RCC 7860 (cell line): ENCODE results near the gene GAK.

Experiments
- DNase-seq: peaks from one replicate; pipeline ENCODE4 v3.0.0-alpha.2; 2015; ENCODE audit warnings: low spot score
- FAIRE-seq: peaks from 2 replicates; lab custom pipeline; 2012; peaks lifted over from hg19 to GRCh38; lab: Jason Lieb, UNC

Gene GAK

DNA sequence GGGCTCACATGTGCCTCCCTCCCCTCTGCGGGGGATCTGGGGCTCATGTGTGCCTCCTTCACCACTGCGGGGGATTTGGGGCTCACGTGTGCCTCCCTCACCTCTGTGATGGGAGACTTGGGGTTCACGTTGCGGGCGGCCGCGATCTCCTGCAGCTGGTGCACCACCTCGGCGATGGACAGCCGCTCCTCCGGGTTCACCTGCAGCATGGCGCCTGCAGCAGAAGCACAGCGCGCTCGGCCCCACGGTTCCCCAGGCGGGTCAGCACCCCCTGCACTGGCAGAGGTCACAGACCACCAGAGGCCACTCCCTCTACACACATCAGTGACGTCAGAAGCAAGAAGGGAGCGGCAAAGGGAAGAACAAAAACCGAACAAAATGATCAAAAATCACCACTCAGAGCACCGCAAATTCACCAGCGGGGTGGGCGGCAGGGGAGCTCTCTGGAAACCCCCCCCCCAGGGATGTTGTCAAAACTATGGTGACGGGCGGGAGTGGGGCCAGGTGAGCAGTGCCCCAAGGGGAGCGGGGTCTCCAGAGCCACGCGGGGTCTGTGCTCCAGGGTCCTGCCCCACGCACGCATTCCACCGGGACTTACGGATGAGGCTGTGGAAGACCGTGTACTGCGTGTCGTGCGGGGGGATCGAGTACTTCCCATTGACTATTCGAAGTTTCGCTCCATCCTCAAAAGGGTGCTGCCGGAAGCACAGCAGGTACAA, 38.7 kb downstream of the GAK start:
- DNase-seq (no peak), FAIRE-seq (no peak)

GRCh38 chr4:892780-893179, 39.3 kb downstream of the GAK start:
- FAIRE-seq (no peak), DNase-seq (no peak)

DNA sequence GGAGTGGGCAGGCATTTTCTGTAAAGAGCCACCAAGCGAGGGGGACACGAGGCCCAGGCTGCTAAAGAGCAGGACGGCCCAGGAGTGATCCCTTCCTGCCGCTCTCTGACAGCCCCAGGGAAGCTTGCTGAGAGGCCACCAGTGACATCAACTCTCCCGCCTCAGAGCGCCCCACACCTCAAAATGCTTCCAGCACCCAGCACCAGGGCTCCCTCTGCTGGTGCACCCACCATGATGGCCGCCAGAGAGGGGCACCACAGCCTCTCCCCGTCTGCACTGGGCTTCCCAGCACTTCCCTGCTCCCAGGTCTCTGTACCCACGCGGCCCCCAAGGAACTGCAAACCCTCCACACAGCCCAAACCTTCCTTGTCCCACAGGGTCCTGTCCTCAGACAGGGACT, 40.4 kb downstream of the GAK start:
- DNase-seq, result no peak
- no peak for FAIRE-seq

- FAIRE-seq, result no peak
These were observed 42.0 kb downstream of the GAK start for GRCh38 chr4:890036-890695.

GRCh38 chr4:889516-889915, 42.6 kb downstream of the GAK start:
- no peak for FAIRE-seq

More at GRCh38 chr4:890036-890695, 42.0 kb downstream of the GAK start:
- no peak for DNase-seq

DNA sequence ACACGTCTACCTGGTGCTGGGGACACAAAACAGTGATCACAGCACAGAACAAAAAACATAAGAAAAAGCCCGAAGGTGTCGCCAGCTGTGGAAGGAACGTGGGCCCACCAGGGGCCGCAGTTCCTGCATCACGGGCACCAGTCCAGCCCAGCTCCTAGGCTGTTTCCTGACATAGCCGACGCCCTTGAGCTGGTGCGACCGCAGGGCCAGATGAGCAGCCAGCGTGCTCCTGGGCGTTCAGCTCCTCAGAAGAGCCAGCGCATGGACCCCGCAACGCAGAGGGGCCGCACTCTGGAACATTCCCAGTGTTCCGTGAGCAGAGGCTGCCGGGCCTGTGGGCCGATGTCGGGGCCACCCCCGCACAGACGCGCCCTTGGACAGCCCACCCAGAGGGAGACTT, 44.1 kb downstream of the GAK start:
- FAIRE-seq, result no peak
- no peak for DNase-seq

More at GRCh38 chr4:889516-889915, 42.6 kb downstream of the GAK start:
- no peak for DNase-seq

DNA sequence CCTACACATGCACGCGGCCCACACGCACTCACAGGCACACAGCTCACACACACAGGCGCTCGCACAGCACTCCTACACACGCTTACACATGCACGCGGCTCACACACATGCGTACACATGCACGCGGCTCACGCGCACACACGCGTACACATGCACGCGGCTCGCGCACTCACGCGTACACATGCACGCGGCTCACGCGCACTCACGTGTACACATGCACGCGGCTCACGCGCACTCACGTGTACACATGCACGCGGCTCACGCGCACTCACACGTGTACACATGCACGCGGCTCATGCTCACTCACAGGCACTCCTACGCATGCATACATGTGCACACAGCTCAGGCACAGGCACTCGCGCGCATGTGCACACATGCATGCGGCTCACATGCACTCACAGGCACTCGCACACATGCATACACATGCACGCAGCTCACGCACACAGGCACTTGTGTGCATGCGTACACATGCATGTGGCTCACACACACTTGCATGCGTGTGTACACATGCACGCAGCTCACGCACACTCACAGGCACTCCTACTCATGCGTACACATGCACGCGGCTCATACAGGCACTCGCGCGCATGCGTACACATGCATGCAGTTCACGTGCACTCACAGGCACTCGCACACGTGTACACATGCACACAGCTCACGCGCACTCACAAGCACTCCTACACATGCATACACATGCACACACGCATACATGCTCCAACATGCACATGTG, 44.9 kb downstream of the GAK start:
- DNase-seq (no peak), FAIRE-seq (no peak)

DNA sequence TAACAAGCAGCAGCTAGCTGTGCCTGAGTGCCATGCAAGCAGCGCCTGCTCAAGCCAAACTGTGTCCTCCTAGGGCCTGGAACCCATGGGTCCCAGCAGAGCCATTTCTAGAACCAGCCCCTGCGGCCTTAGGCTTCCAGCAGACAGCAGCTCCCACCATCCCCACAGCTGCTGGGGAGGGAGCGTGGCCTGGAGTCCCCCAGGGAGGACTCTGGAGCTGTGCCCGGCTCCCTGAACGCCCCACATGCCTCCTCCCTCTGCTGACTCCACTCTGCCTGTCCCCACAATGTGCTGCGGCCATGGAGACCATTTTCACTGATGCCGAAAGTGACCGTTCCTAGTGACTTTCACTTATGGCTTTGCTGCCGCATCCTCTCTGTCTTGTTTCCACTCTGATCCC, 45.9 kb downstream of the GAK start:
- FAIRE-seq, result no peak
- DNase-seq, result no peak

DNA sequence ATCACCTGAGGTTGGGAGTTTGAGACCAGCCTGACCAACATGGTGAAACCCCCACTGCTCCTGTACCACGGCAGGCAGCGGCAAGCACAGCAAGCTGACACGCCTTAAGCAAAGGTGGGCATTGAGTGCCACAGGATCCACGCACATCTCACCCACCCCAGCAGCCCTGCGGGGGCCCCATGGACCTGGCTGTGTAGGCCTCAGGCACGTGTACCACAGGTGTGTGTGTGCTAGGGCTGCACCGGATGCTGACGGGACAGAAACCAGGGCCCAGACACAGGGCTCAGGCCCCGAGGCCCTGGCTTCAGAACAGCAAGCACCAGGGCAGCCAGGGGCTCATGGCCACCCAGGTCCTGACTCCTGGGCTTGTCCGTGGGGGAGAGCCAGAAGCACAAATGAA, 46.8 kb downstream of the GAK start:
- FAIRE-seq (no peak), DNase-seq (no peak)

DNA sequence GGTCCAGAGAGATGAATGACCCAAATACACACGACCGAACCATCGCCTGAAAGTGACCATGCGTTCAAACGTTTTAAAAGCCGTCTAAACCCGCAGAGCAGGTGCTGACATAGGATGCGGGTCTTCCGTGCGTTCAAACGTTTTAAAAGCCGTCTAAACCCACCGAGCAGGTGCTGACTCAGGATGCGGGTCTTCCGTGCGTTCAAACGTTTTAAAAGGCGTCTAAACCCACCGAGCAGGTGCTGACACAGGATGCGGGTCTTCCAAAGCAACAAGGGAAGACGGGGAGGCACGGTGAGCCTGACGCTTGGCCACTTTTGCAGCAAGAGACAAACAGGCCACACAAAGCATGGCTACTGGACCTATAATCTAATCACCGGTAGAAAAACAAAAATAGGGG, 47.2 kb downstream of the GAK start:
- DNase-seq (no peak), FAIRE-seq (no peak)

DNA sequence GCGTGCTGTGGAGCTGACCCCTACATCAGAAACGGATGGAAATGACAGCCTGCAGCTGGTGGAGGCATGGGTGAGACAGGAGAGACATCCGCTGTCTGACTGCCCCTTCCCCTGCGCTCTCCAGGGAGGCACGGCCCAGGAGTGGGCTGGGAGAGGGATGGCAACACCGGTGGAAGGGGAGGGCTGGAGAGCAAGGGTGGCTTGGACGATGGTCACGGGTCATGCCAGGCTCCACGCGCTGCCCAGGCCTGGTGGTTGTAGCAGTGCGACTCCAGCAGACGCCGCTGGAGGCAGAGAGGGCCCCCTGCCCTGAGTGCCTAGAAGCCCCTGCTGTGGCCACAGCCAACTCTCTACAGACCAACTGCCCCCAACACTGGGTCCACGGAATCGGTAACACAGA, 47.9 kb downstream of the GAK start:
- FAIRE-seq, result no peak

DNA sequence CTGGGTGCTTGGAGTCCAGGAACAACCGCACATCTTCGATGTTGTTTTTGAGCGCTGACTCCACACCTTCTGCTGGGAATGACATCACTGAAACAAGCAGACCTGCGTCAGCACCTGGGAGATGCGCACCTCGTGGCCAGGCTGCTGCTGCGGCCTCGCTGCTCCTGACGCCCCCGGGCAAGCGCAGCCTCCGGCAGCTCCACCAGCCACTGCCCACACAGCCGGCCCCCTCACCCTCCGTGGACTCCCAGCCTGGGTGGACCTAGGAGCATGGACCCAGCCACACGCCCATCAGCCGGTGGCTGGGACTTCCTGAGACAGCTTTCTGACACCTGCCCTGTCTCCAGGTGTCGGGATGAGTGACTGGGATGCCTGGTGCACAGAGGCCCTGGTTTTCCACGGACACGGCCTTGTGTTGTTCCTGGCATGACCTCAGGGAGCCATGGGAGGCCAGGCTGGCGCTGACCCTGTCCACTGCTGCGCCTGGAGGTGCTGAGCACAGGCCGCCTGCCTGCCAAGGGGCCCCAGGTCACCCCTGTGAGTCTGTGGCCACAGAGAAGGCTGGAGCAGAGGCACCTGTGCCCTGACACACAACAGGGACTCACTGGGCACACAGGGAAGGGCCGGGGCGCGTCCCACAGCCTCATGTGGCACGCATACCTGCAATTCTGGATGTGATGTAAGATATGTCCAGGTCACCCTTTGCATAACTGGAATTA, 48.6 kb downstream of the GAK start:
- no peak for FAIRE-seq
- no peak for DNase-seq

More for the DNA sequence above, 47.9 kb downstream of the GAK start:
- no peak for DNase-seq

- FAIRE-seq (no peak), DNase-seq (no peak)
These were observed 49.5 kb downstream of the GAK start for GRCh38 chr4:882646-883045.

GRCh38 chr4:881709-882108, 50.4 kb downstream of the GAK start:
- no peak for DNase-seq
- FAIRE-seq, result no peak

DNA sequence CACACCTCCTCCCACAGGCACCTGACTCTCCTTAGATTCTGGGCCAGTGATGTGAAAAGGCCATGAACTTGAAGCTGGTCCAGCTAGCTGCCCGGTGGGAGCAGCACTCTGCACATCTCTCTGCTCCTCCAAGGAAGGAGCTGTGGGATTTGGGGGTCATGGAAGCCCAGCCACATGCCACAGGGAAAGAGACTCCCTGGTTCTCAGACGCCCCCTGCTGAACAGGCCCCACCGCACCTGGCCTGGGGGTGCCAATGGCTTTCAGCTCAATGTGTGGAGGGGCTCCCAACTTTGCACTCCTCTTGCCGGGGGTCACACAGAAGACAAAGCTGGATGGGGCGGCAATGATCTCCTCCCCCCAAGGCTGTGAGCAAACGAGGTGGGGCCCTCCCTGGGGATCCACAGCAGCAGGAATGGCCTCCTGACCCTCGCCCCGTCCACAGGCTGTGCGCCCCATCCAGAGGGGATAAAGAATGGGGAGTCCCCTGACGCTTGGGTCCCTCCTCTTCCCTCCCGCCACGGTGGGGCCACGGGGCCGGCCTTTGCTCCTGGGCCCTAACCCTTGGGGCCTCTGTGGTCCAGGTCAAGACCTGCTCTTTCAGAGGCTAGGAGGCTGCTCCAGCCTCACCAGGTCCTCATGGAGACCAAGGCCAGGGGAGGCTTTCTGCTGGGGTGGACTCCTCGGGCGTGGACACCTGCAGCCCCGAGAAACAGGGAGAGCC, 51.3 kb downstream of the GAK start:
- no peak for FAIRE-seq
- DNase-seq, result no peak

GRCh38 chr4:879729-880077, 52.4 kb downstream of the GAK start:
- no peak for DNase-seq
- no peak for FAIRE-seq

- FAIRE-seq (no peak), DNase-seq (no peak)
These were observed 53.1 kb downstream of the GAK start for GRCh38 chr4:878796-879728.

DNA sequence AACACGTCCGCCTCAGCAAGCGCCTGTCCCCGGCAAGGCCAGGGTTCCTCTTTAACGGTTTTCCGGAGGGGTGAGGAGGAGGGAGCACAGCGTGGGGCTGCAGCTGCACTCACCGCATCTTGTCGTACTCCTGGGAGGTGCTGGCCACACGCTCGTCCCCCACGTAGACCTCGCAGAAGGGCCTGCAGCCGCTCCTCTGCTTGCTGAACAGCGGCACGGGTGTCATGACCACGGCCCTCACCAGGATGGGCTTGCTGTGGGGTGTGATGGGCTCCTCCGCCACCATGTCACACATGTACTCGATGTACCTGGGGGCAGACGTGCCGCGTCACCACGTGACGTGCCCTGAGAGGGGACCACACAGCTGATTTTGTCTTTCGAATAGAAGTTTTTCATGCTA, 54.6 kb downstream of the GAK start:
- no peak for FAIRE-seq
- no peak for DNase-seq

GRCh38 chr4:876780-877179, 55.3 kb downstream of the GAK start:
- DNase-seq, result no peak
- no peak for FAIRE-seq
